A673 (cell line): Measurements from ENCODE around the gene TMEM125. TPM values are rescaled to one million over a fixed set of nuclear protein-coding genes. Genes with fewer than 3 reads are reported as not detected.

ENCODE experiments used
- Bru-seq: library from RNA; stranded (reverse); fragments of 400-500 nt; gene quantifications from one replicate; lab custom pipeline; 2021; lab: Mats Ljungman, UMichigan
- BruChase-seq, 2 experiments: library from RNA; stranded (reverse); fragments of 400-500 nt; gene quantifications; one replicate each; lab custom pipeline; 2021; lab: Mats Ljungman, UMichigan
- BruUV-seq: library from RNA; stranded (reverse); fragments of 400-500 nt; replicated peaks from 2 replicates; lab custom pipeline; 2021; lab: Mats Ljungman, UMichigan
- CTCF ChIA-PET: fragments of 300-600 bp; sonication (Branson Sonifier 250); formaldehyde crosslinking; loops from one replicate; lab custom pipeline; 2022; ENCODE audit warnings: antibody characterized with exemption; lab: Charles Lee
- POLR2A ChIA-PET: fragments of 300-600 bp; sonication (Branson Sonifier 250); formaldehyde crosslinking; loops from one replicate; lab custom pipeline; 2022; ENCODE audit warnings: antibody characterized with exemption; ENCODE audit not compliant: low non-redundant PET; lab: Charles Lee
- DNase-seq: peaks from one replicate; pipeline ENCODE4 v3.0.0-alpha.2; 2015; ENCODE audit warnings: low spot score
- H3K27ac ChIP-seq: fragments of 200-600 bp; sonication (generic); 2 replicates; pipeline ENCODE4 v1.5.1; 2016; ENCODE audit warnings: mixed run types, low read depth, mild to moderate bottlenecking, mixed read lengths, antibody characterized with exemption, low read length; ENCODE audit not compliant: poor library complexity, severe bottlenecking
- H3K27me3 ChIP-seq: fragments of 200-600 bp; sonication (generic); replicated peaks from 2 replicates; pipeline ENCODE4 v1.6.1; 2017; ENCODE audit warnings: mixed run types, low read depth, mild to moderate bottlenecking, mixed read lengths, antibody characterized with exemption, low read length; ENCODE audit not compliant: insufficient read depth, poor library complexity
- H3K36me3 ChIP-seq: fragments of 200-600 bp; sonication (generic); 2 replicates; pipeline ENCODE4 v1.6.1; 2016; ENCODE audit warnings: mixed run types, mild to moderate bottlenecking, mixed read lengths, antibody characterized with exemption, low read length; ENCODE audit not compliant: insufficient read depth, poor library complexity, severe bottlenecking
- H3K4me1 ChIP-seq: fragments of 200-600 bp; sonication (generic); 2 replicates; pipeline ENCODE4 v1.6.1; 2017; ENCODE audit warnings: mixed run types, mild to moderate bottlenecking, mixed read lengths, antibody characterized with exemption, low read length; ENCODE audit not compliant: insufficient read depth, poor library complexity, severe bottlenecking
- H3K4me3 ChIP-seq: fragments of 200-600 bp; sonication (generic); 2 replicates; pipeline ENCODE4 v1.5.1; 2016; ENCODE audit warnings: low read depth, mixed run types, mild to moderate bottlenecking, mixed read lengths, low read length; ENCODE audit not compliant: poor library complexity, severe bottlenecking
- H3K9me3 ChIP-seq: fragments of 200-600 bp; sonication (generic); 2 replicates; pipeline ENCODE4 v1.6.1; 2016; ENCODE audit warnings: mixed run types, low read depth, mild to moderate bottlenecking, mixed read lengths, antibody characterized with exemption, low read length; ENCODE audit not compliant: poor library complexity, severe bottlenecking
- CTCF ChIP-seq: fragments of 300-800, 200-600 bp; sonication (generic); conservative IDR thresholded peaks from 2 replicates; pipeline ENCODE4 v1.5.1; 2017; ENCODE audit warnings: low read depth, mild to moderate bottlenecking, antibody characterized with exemption, low read length, moderate library complexity, mixed read lengths
- EZH2 ChIP-seq: fragments of 200-600 bp; sonication (generic); IDR thresholded peaks from 2 replicates; pipeline ENCODE4 v1.6.1; 2017; ENCODE audit warnings: borderline replicate concordance, low read depth, mild to moderate bottlenecking, mixed read lengths, antibody characterized with exemption, low read length; ENCODE audit not compliant: poor library complexity, severe bottlenecking
- intact Hi-C: fragments of 100-400 bp; cut with micrococcal nuclease; formaldehyde crosslinking; loops from one replicate; pipeline ENCODE4 v1.10.0; 2022; ENCODE audit not compliant: unreplicated experiment
- long read RNA-seq: library from polyadenylated mRNA; stranded (forward); transcript quantifications from one replicate; pipeline ENCODE4 v2.0.0, GENCODE V29; 2022
- total RNA-seq: library from RNA; stranded (reverse); gene quantifications from 2 replicates; pipeline ENCODE4 v1.2.3, GENCODE V29; 2021

TMEM125 gene
- not detected in 2 replicates for total RNA-seq
- Bru-seq, nascent RNA: not detected
- not detected for BruChase-seq, experiment 1, labeled RNA remaining after a 2-hour chase
- BruChase-seq, experiment 2, labeled RNA remaining after a 6-hour chase: percentile 24 among the genes with signal in this experiment
- long read RNA-seq, partial matches to known transcripts: 1 of 1 reads
- long read RNA-seq, other reads (novel, unspliced or antisense): 0 of 1 reads

GRCh38 chr1:43269627-43270375 lies at the start of gene TMEM125:
Gene TMEM125 (plus strand): TSS chr1:43269983. CDS start chr1:43272723, 2,740 bp downstream.
- Histone ChIP-seq H3K27ac (no peak within 1 kb of the TSS), H3K9me3 (no peaks in the 10 kb centered on the region), H3K4me3 (peak within 1 kb of the TSS; percentile 15), H3K4me1 (peaks cover 9% of the 10 kb centered on the region), H3K27me3 (no peaks in the 10 kb centered on the region), H3K36me3 (no peaks in the 10 kb centered on the region)
- DNase-seq: no peak
- intact Hi-C loops: no loop called here
- no peak for TF ChIP-seq CTCF
- TF ChIP-seq EZH2: no peak
- CTCF ChIA-PET: no interaction called here
- POLR2A ChIA-PET: no interaction called here
- BruUV-seq: no TSS peak

GRCh38 chr1:43220905-43221778 lies 48.6 kb upstream of the TMEM125 start:
- H3K27ac ChIP-seq: no peak overlapping the region
- intact Hi-C loops: loop anchor here (10.0 kb wide), 2 partner anchors 304 to 544 kb away; no protein-coding TSS in a partner anchor
- ChIA-PET POLR2A (no interaction called here), CTCF (interaction anchor here (0.8 kb wide), 1 partner anchor 17 kb away, joined by 3 read pairs; no protein-coding TSS in a partner anchor)
- H3K9me3 ChIP-seq: no peaks in the 10 kb centered on the region
- no peak overlapping the region for H3K4me3 ChIP-seq
- H3K27me3 ChIP-seq: no peaks in the 10 kb centered on the region
- TF ChIP-seq EZH2 (no peak), CTCF (no peak)
- H3K4me1 ChIP-seq: no peaks in the 10 kb centered on the region
- H3K36me3 ChIP-seq: no peaks in the 10 kb centered on the region
- DNase-seq: no peak
- no TSS peak for BruUV-seq

- Histone ChIP-seq H3K36me3 (no peaks in the 10 kb centered on the region), H3K4me1 (no peaks in the 10 kb centered on the region), H3K27ac (no peak overlapping the region), H3K9me3 (no peaks in the 10 kb centered on the region), H3K4me3 (no peak overlapping the region), H3K27me3 (no peaks in the 10 kb centered on the region)
- POLR2A ChIA-PET: interaction anchor here (0.6 kb wide), 1 partner anchor 55 kb away, joined by 3 read pairs; no protein-coding TSS in a partner anchor
- CTCF ChIA-PET: no interaction called here
- DNase-seq: no peak
- intact Hi-C loops: loop anchor here (10.0 kb wide), 2 partner anchors 303 to 543 kb away; no protein-coding TSS in a partner anchor
- TF ChIP-seq EZH2 (no peak), CTCF (no peak)
- BruUV-seq: no TSS peak
Measured at GRCh38 chr1:43221797-43222196, 48.0 kb upstream of the TMEM125 start.
